Glutamatergic neuron (in vitro differentiated cells): ENCODE results near the gene TICAM1. TPM values are rescaled to one million over a fixed set of nuclear protein-coding genes. Genes with fewer than 3 reads are reported as not detected.
"Not testable (repeated sequence)": the region's sequence is repeated elsewhere in the genome, so short reads cannot be mapped to it uniquely, and the experiment has no call there.

Experiments
- DNase-seq: peaks from one replicate; pipeline ENCODE4 v3.0.0; 2022
- H3K27ac Mint-ChIP-seq: one replicate; pipeline ENCODE4 v1.8.0; 2020; ENCODE audit warnings: mild to moderate bottlenecking, mixed read lengths, inconsistent platforms; ENCODE audit not compliant: unreplicated experiment
- H3K27me3 Mint-ChIP-seq: one replicate; pipeline ENCODE4 v1.8.0; 2020; ENCODE audit warnings: mild to moderate bottlenecking, moderate library complexity, mixed read lengths, inconsistent platforms; ENCODE audit not compliant: unreplicated experiment
- H3K36me3 Mint-ChIP-seq: one replicate; pipeline ENCODE4 v1.8.0; 2020; ENCODE audit warnings: mild to moderate bottlenecking, mixed read lengths, inconsistent platforms; ENCODE audit not compliant: unreplicated experiment
- H3K4me1 Mint-ChIP-seq: one replicate; pipeline ENCODE4 v1.8.0; 2020; ENCODE audit warnings: mild to moderate bottlenecking, low read depth, mixed read lengths, inconsistent platforms; ENCODE audit not compliant: unreplicated experiment
- H3K4me3 Mint-ChIP-seq: one replicate; pipeline ENCODE4 v1.8.0; 2020; ENCODE audit warnings: mild to moderate bottlenecking, mixed read lengths, inconsistent platforms; ENCODE audit not compliant: unreplicated experiment
- H3K9me3 Mint-ChIP-seq: one replicate; pipeline ENCODE4 v1.8.0; 2020; ENCODE audit warnings: mild to moderate bottlenecking, moderate library complexity, mixed read lengths, inconsistent platforms; ENCODE audit not compliant: unreplicated experiment
- total RNA-seq: library from RNA; stranded (reverse); fragmentation: NEBNext Ultra II Directional; extraction: Animal tissue kit (Norgen Biotek cat#: 25700); gene quantifications from one replicate; pipeline ENCODE4 v1.2.1, GENCODE V29; 2021; ENCODE audit not compliant: unreplicated experiment
- TF ChIP-seq, protein P1 (sequence below): fragments of 200-600 bp; sonication (generic); IDR thresholded peaks from one replicate; pipeline ENCODE4 v1.5.0; 2021; ENCODE audit not compliant: partially characterized antibody, unreplicated experiment

Gene TICAM1
- total RNA-seq, 1 donor from 2014 or later = not detected

DNA sequence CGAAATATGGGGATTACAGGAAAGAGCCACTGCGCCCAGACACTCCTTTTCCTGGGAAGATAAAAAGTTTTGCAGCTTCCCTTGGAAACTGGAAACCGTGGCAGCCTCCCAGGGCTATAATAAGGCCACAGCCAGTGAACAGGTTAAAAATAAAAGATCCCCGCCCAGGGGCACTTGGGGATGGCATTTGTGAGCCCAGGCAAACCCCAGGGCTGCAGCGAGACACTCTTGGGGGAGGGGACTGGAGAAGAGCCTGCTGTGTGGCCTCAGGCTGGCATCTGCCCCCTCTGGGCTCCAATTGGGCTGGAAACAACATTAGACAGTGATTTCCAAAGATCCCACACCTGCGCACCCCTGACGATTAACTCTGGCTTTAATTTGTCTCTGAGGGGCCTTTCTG, 28.8 kb downstream of the TICAM1 start:
- Mint-ChIP-seq H3K4me3 (no peak overlapping the region), H3K9me3 (no peaks in the 10 kb centered on the region)
- TF ChIP-seq, protein P1, sequence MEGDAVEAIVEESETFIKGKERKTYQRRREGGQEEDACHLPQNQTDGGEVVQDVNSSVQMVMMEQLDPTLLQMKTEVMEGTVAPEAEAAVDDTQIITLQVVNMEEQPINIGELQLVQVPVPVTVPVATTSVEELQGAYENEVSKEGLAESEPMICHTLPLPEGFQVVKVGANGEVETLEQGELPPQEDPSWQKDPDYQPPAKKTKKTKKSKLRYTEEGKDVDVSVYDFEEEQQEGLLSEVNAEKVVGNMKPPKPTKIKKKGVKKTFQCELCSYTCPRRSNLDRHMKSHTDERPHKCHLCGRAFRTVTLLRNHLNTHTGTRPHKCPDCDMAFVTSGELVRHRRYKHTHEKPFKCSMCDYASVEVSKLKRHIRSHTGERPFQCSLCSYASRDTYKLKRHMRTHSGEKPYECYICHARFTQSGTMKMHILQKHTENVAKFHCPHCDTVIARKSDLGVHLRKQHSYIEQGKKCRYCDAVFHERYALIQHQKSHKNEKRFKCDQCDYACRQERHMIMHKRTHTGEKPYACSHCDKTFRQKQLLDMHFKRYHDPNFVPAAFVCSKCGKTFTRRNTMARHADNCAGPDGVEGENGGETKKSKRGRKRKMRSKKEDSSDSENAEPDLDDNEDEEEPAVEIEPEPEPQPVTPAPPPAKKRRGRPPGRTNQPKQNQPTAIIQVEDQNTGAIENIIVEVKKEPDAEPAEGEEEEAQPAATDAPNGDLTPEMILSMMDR = no peak

DNA sequence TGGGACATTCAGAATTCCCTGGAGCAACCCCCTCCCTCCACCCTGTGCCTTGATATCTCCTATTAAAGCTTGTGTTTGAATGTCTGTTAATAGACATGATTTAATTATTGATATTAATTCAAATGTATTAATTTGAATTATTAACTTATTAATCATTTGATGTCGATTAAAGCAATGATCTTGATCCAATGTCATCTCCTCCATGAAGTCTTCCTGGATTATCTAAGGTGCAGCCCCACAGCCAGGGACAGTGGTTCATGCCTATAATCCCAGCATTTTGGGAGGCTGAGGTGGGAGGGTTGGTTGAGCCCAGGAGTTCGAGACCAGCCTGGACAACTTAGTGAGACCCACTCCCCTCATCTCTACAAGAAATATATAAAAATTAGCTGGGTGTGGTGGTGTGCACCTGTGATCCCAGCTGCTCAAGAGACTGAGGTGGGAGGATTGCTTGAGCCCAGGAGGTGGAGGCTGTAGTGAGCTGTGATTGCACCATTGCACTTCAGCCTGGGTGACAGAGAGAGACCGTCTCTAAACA, 30.4 kb downstream of the TICAM1 start:
- Mint-ChIP-seq H3K4me3 (no peak overlapping the region), H3K27me3 (peaks cover 3% of the 10 kb centered on the region), H3K4me1 (no peaks in the 10 kb centered on the region), H3K27ac (no peak overlapping the region), H3K9me3 (peaks cover 2% of the 10 kb centered on the region), H3K36me3 (no peaks in the 10 kb centered on the region)
- TF ChIP-seq, protein P1 = no peak
- DNase-seq = no peak

More for the DNA sequence above, 28.8 kb downstream of the TICAM1 start:
- no peaks in the 10 kb centered on the region for H3K36me3 Mint-ChIP-seq
- peaks cover 3% of the 10 kb centered on the region for H3K27me3 Mint-ChIP-seq
- H3K4me1 Mint-ChIP-seq = no peaks in the 10 kb centered on the region
- DNase-seq = no peak
- no peak overlapping the region for H3K27ac Mint-ChIP-seq

DNA sequence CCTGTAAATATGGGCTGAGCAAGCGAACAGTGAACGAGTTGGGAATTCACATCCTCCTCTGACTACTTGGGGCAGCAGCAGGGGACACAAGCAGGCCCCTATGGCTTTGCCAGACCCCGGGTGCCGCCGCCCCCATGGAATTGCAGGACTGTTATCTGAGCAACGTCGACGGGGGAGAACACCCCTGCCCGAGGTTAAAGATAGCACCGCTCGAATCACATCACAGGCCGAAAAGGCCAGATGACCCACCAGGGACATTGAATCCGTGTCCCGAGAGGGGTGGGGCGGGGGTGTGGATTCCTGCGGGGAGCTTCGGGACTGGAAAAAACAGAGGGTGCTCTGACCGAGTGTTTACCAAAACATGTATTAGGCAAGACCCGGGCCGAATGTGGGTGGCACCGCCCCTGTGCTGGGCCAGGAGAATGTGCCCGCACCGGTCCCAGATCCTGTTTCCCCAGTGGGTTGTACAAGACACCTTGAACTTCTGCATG, 30.9 kb downstream of the TICAM1 start:
- Mint-ChIP-seq H3K27me3 (peaks cover 3% of the 10 kb centered on the region), H3K36me3 (no peaks in the 10 kb centered on the region), H3K9me3 (peaks cover 2% of the 10 kb centered on the region), H3K27ac (no peak overlapping the region), H3K4me1 (no peaks in the 10 kb centered on the region), H3K4me3 (no peak overlapping the region)
- TF ChIP-seq, protein P1 = no peak
- no peak for DNase-seq

DNA sequence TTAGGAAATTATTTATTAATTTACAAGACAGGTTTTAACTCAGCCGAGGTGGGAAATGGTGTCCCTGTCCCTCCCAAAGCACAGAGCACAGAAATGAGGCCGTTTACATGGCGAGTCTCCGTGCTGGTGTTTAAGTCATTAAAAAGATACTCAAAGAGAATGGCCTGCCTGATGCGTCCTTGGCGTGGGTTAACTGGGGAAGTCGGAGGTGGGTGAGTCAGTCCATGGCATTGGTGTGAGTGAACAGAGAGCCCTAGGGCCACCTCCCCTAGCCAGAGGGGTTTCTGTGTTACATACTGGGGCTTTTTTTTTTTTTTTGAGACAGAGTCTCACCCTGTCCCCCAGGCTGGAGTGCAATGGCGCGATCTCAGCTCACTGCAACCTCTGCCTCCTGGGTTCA, 36.1 kb downstream of the TICAM1 start:
- H3K36me3 Mint-ChIP-seq = no peaks in the 10 kb centered on the region
- no peaks in the 10 kb centered on the region for H3K4me1 Mint-ChIP-seq
- H3K9me3 Mint-ChIP-seq = peaks cover 6% of the 10 kb centered on the region
- DNase-seq = no peak
- H3K4me3 Mint-ChIP-seq = no peak overlapping the region
- no peak overlapping the region for H3K27ac Mint-ChIP-seq
- TF ChIP-seq, protein P1 = no peak
- peaks cover 8% of the 10 kb centered on the region for H3K27me3 Mint-ChIP-seq

DNA sequence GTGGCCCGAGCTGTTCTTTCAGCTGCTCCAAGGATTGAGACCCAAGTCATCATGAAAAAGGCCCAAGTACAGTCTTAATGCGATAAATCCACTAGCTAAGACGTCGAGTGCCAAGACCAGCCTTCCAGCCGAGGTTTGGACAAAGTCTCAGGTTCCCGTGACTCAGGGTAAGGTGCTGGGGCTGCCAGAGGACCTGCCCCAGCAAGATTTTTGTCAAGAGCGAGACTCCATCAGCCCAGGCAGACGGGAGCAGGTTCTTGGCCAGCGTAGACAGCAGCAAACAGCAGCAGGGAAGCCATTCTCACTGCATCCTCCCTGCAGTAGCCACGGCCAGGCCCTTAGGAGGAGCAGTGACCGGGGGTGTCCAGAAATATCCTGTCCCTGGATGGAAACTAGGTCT, 36.5 kb downstream of the TICAM1 start:
- H3K36me3 Mint-ChIP-seq = no peaks in the 10 kb centered on the region

DNA sequence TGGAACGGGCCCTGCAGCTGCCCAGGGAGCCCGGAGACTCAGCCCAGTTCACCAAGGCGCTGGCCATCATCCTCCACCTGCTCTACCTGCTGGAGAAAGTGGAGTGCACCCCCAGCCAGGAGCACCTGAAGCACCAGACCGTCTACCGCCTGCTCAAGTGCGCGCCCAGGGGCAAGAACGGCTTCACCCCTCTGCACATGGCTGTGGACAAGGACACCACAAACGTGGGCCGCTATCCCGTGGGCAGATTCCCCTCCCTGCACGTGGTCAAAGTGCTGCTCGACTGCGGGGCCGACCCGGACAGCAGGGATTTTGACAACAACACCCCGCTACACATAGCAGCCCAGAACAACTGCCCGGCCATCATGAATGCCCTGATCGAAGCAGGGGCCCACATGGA, 38.2 kb downstream of the TICAM1 start:
- not testable (repeated sequence) for H3K27me3 Mint-ChIP-seq, H3K4me1 Mint-ChIP-seq, H3K9me3 Mint-ChIP-seq, DNase-seq, H3K36me3 Mint-ChIP-seq, H3K27ac Mint-ChIP-seq
- peak overlapping the region; percentile 11 for H3K4me3 Mint-ChIP-seq

More for the DNA sequence above, 36.5 kb downstream of the TICAM1 start:
- TF ChIP-seq, protein P1 = no peak
- no peak for DNase-seq
- Mint-ChIP-seq H3K27ac (no peak overlapping the region), H3K4me3 (no peak overlapping the region), H3K27me3 (peaks cover 8% of the 10 kb centered on the region), H3K9me3 (peaks cover 6% of the 10 kb centered on the region), H3K4me1 (no peaks in the 10 kb centered on the region)

DNA sequence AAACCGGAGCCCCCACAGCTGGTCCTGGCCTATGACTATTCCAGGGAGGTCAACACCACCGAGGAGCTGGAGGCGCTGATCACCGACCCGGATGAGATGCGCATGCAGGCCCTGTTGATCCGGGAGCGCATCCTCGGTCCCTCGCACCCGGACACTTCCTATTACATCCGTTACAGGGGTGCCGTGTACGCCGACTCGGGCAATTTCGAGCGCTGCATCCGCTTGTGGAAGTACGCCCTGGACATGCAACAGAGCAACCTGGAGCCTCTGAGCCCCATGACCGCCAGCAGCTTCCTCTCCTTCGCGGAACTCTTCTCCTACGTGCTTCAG, 38.7 kb downstream of the TICAM1 start:
- not testable (repeated sequence) for DNase-seq, H3K27me3 Mint-ChIP-seq, H3K9me3 Mint-ChIP-seq, H3K36me3 Mint-ChIP-seq, H3K27ac Mint-ChIP-seq, H3K4me1 Mint-ChIP-seq
- H3K4me3 Mint-ChIP-seq = peak overlapping the region; percentile 80
